ENCODE measurements around the gene GSTK1.

DNA sequence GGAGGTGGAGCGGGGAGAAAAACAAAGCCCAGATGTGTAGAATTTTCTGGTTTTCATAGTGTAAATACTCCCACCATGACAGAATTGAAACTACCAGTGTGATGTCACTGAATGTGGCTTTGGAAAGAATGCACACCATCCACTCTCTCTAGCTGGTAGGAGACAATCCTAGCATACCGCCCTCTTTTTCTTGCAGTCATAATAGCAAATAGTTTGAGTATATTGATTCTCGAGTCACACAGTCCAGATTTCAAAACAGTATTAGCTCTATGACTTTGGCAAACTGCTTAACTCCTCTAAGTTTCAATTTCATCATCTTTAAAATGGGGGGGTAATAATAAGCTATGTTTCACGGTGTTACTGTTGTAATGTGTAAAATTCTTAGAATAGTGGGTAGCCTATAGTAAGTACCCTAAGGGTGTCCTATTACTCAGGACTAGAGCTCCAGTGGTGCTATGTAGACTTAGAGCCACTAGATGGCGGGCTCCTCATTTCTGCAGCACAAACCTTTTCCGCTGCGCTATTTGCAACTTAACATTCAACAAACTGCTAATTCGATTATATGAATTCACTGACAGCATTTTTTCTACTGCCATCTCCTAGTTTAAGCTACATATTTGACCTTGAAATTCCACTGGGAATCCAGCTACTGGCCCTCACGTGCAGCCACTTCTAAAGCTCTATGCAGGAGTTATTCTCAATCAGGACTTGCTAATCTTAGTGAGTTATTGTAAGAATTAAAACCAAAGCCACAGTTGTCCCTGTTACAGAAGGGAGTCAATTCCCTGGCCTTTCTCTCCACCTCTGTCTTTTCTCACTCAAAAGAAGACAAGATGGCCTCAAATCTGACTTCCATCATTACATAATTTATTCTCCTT lies 22.7 kb upstream of the GSTK1 start:
- TF ChIP-seq, protein P1, sequence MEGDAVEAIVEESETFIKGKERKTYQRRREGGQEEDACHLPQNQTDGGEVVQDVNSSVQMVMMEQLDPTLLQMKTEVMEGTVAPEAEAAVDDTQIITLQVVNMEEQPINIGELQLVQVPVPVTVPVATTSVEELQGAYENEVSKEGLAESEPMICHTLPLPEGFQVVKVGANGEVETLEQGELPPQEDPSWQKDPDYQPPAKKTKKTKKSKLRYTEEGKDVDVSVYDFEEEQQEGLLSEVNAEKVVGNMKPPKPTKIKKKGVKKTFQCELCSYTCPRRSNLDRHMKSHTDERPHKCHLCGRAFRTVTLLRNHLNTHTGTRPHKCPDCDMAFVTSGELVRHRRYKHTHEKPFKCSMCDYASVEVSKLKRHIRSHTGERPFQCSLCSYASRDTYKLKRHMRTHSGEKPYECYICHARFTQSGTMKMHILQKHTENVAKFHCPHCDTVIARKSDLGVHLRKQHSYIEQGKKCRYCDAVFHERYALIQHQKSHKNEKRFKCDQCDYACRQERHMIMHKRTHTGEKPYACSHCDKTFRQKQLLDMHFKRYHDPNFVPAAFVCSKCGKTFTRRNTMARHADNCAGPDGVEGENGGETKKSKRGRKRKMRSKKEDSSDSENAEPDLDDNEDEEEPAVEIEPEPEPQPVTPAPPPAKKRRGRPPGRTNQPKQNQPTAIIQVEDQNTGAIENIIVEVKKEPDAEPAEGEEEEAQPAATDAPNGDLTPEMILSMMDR (conservative IDR thresholded peaks at IDR 0.05) = peak; percentile 99
- no peak for TF ChIP-seq ZFX (IDR thresholded peaks at IDR 0.05)

All from C4-2B (cell line).